ENCODE data around the gene BCORL1.

BCORL1 gene

GRCh38 chrX:129982300-129983251 is at the start of gene BCORL1:
TSS of gene BCORL1 (plus strand) at chrX:129982635. CDS start at chrX:130005232, 22,597 bp downstream.
- DNase-seq (ENCODE audit: low read depth in 3 of 3): peak; percentile 69 to 84 (median 76)

GRCh38 chrX:129932821-129933321 is 49.6 kb upstream of the BCORL1 start:
- no peak for DNase-seq (ENCODE audit: low read depth in 3 of 3)

GRCh38 chrX:129933700-129934099 is 48.7 kb upstream of the BCORL1 start:
- DNase-seq (ENCODE audit: low read depth in 3 of 3): no peak

- DNase-seq (ENCODE audit: low read depth in 3 of 3): no peak
Measured at GRCh38 chrX:129934461-129934860, 48.0 kb upstream of the BCORL1 start.

- no peak for DNase-seq (ENCODE audit: low read depth in 3 of 3)
Measured at GRCh38 chrX:129934952-129935351, 47.5 kb upstream of the BCORL1 start.

- DNase-seq (ENCODE audit: low read depth in 3 of 3): no peak
Measured at GRCh38 chrX:129938081-129938480, 44.4 kb upstream of the BCORL1 start.

- no peak for DNase-seq (ENCODE audit: low read depth in 3 of 3)
Measured at GRCh38 chrX:129939986-129940385, 42.4 kb upstream of the BCORL1 start.

GRCh38 chrX:129940721-129941120 is 41.7 kb upstream of the BCORL1 start:
- no peak for DNase-seq (ENCODE audit: low read depth in 3 of 3)

- DNase-seq (ENCODE audit: low read depth in 3 of 3): no peak
Measured at GRCh38 chrX:129945131-129945530, 37.3 kb upstream of the BCORL1 start.

- no peak for DNase-seq (ENCODE audit: low read depth in 3 of 3)
Measured at GRCh38 chrX:129953334-129953648, 29.1 kb upstream of the BCORL1 start.

GRCh38 chrX:129953881-129954280 is 28.6 kb upstream of the BCORL1 start:
- no peak for DNase-seq (ENCODE audit: low read depth in 3 of 3)

- no peak for DNase-seq (ENCODE audit: low read depth in 3 of 3)
Measured at GRCh38 chrX:129954804-129955203, 27.6 kb upstream of the BCORL1 start.

GRCh38 chrX:129955682-129956081 is 26.8 kb upstream of the BCORL1 start:
- DNase-seq (ENCODE audit: low read depth in 3 of 3): no peak

- DNase-seq (ENCODE audit: low read depth in 3 of 3): no peak
Measured at GRCh38 chrX:129956145-129956544, 26.3 kb upstream of the BCORL1 start.

- no peak for DNase-seq (ENCODE audit: low read depth in 3 of 3)
Measured at GRCh38 chrX:129956765-129957164, 25.7 kb upstream of the BCORL1 start.

- DNase-seq (ENCODE audit: low read depth in 3 of 3): peak in 1 of 3 donors; percentile 37
Measured at GRCh38 chrX:129957241-129958082, 25.0 kb upstream of the BCORL1 start.

GRCh38 chrX:129958083-129958465 is 24.4 kb upstream of the BCORL1 start:
- no peak for DNase-seq (ENCODE audit: low read depth in 3 of 3)

- DNase-seq (ENCODE audit: low read depth in 3 of 3): no peak
Measured at GRCh38 chrX:129958814-129959492, 23.5 kb upstream of the BCORL1 start.

GRCh38 chrX:129959493-129959832 is 23.0 kb upstream of the BCORL1 start:
- no peak for DNase-seq (ENCODE audit: low read depth in 3 of 3)

GRCh38 chrX:129961180-129962083 is 21.0 kb upstream of the BCORL1 start:
- DNase-seq (ENCODE audit: low read depth in 3 of 3): peak in 2 of 3 donors; percentile 47 to 64

GRCh38 chrX:129963729-129964128 is 18.7 kb upstream of the BCORL1 start:
- DNase-seq (ENCODE audit: low read depth in 3 of 3): no peak

All from stimulated activated CD4-positive, alpha-beta T cell treated with anti-CD3 and anti-CD28 coated beads, TNF-alpha, amount 100 ng/mL, for 48 hours (primary cell).